DND-41 (cell line): Measurements from ENCODE around the gene PRKAG2.

ENCODE experiments used
- EZH2 ChIP-seq: IDR thresholded peaks from 3 replicates; pipeline ENCODE4 v1.6.1; 2012; ENCODE audit warnings: borderline replicate concordance, low read depth, mild to moderate bottlenecking, moderate library complexity, low read length, inconsistent platforms; ENCODE audit not compliant: severe bottlenecking
- TF ChIP-seq, protein P1 (sequence below): IDR thresholded peaks from 2 replicates; pipeline ENCODE4 v1.5.1; 2012; ENCODE audit warnings: borderline replicate concordance, low read length, moderate library complexity, mild to moderate bottlenecking; ENCODE audit not compliant: poor library complexity, severe bottlenecking; ENCODE audit errors: extremely low read depth

DNA sequence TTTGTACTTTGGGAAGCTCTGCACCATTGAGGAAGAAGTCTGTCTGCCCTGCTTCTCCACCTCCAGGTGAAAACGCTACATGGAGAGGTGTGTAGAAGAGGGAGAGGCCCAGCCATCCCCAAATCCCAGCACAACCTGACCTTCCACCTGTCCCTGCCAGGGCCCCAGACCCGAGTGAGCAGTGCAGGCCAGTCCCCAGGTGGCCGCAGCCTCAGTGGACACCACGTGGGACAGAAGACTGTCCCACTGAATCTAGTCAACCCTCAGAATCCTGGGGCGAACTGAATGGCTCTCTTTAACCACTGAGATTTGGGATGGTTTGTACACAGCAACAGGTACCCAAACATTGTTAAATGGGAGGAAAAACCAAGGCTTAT, 49.4 kb upstream of the PRKAG2 start:
- TF ChIP-seq, protein P1, sequence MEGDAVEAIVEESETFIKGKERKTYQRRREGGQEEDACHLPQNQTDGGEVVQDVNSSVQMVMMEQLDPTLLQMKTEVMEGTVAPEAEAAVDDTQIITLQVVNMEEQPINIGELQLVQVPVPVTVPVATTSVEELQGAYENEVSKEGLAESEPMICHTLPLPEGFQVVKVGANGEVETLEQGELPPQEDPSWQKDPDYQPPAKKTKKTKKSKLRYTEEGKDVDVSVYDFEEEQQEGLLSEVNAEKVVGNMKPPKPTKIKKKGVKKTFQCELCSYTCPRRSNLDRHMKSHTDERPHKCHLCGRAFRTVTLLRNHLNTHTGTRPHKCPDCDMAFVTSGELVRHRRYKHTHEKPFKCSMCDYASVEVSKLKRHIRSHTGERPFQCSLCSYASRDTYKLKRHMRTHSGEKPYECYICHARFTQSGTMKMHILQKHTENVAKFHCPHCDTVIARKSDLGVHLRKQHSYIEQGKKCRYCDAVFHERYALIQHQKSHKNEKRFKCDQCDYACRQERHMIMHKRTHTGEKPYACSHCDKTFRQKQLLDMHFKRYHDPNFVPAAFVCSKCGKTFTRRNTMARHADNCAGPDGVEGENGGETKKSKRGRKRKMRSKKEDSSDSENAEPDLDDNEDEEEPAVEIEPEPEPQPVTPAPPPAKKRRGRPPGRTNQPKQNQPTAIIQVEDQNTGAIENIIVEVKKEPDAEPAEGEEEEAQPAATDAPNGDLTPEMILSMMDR: no peak
- TF ChIP-seq EZH2: no peak
